ENCODE measurements around the gene FAM163B. TPM values are rescaled to one million over a fixed set of nuclear protein-coding genes. Genes with fewer than 3 reads are reported as not detected.

Gene FAM163B
- polyA plus RNA-seq, 6 donors from 2014 or later = not detected

DNA sequence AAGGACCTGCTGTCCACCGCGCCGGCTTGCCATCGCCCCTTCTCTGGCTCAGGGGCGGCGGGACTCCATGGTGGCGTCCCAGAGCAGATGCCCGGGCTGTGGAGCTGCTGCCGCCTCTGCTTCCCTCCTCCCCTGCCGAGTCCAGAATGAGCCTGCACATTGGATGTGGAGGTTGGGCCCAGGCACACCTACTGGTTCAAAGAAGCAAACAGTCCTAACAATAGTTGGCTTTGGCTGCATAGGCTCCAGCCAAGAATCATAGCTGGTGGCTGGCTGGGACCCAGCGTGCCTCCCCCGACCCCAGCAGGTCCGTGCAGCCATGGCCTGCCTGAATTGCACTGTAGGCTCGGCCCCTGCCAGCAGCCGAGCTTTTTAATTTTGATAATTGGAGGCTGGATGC lies 48.9 kb downstream of the FAM163B start:
- Mint-ChIP-seq H3K4me1 (peaks cover 14 to 27% (median 25%) of the 10 kb centered on the region in 3 donors), H3K36me3 (no peaks in the 10 kb centered on the region), H3K27me3 (peaks cover 18 to 37% (median 20%) of the 10 kb centered on the region in 3 donors), H3K9me3 (no peaks in the 10 kb centered on the region), H3K4me3 (no peak overlapping the region), H3K27ac (no peak overlapping the region)
- DNase-seq (no peak), ATAC-seq (ENCODE audit: low read depth in 2 of 2) (no peak)

DNA sequence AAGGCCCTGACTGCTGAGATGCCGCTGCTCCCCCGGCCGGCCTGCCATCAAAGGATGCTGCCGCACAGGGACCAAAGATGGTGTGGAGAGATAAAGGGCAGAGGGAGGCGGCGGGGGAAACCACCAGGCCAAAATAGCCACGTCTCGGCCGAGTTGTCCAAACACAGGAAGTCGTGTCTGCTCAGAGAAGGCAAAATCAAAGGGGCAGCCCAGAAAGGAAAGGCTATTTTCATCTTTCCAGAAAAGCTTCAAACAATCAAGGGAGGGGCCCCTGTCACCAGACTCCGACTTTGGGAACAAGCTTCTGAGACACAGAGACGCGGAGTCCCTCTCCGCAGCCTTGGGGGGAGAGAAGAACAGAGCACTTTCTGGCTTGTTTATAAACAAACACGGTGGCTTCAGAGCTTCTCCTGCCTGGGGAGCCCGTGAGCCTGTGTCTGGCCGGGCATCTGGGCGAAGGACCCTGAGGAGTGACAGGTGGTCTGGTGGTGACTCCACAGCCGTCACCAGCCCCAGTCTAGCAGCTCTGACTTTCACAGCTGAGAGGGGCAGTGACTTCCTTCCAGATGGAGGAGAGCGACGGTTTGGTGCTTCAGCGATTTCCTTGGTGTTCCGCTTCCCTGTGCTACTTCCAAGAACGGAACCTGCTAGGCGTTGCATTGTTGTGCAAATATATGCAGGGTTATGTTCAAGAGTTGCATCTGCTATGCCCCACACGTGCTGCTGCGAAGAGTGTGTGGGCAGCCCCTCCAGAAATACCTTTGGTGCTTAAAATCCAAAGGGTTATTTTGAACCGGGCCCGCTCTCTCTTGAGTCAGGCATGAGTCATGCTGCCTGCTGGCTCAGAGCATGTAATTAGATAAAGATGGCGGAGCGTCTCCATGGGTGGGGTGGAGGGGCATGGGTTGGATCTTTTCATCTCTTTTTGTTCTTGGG lies 50.7 kb downstream of the FAM163B start:
- Mint-ChIP-seq H3K36me3 (no peaks in the 10 kb centered on the region), H3K4me3 (peak overlapping the region in 7 of 8 donors; percentile 33 to 84 (median 54))
- DNase-seq = no peak

DNA sequence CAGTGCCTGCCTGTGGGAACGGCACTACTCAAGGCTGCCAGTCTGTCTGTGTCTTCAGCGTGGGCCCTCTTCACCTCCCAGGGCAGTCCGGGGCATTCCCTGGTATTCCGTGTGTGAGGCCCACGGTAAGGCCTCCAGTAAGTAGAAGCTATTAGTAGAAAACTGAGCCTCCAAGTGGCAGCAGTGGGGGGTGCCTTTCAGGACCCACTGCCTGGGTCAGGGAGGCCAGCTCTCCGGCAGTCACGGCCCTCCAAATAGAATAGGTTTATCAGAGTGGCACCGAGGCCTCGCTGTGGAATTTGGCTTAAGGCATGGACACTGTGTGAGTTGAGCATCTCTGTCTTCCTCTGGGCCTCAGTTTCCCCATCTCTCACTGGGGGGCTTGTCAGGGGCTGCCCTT lies 51.6 kb downstream of the FAM163B start:
- H3K36me3 Mint-ChIP-seq = no peaks in the 10 kb centered on the region
- ATAC-seq (ENCODE audit: low read depth in 2 of 2) (no peak), DNase-seq (no peak)
- H3K4me1 Mint-ChIP-seq = peaks cover 10 to 27% (median 18%) of the 10 kb centered on the region in 3 donors
- H3K9me3 Mint-ChIP-seq = no peaks in the 10 kb centered on the region
- peak overlapping the region in 1 of 8 donors; percentile 19 for H3K4me3 Mint-ChIP-seq
- peaks cover 18 to 37% (median 20%) of the 10 kb centered on the region in 3 donors for H3K27me3 Mint-ChIP-seq
- peak overlapping the region in 1 of 6 donors; percentile 28 for H3K27ac Mint-ChIP-seq

More for the DNA sequence above, 50.7 kb downstream of the FAM163B start:
- ATAC-seq (ENCODE audit: low read depth in 2 of 2) = peak; percentile 41 to 52
- Mint-ChIP-seq H3K27ac (peak overlapping the region in 3 of 6 donors; percentile 28 to 69 (median 38)), H3K27me3 (peaks cover 18 to 37% (median 20%) of the 10 kb centered on the region in 3 donors), H3K4me1 (peaks cover 13 to 27% (median 23%) of the 10 kb centered on the region in 3 donors), H3K9me3 (no peaks in the 10 kb centered on the region)

DNA sequence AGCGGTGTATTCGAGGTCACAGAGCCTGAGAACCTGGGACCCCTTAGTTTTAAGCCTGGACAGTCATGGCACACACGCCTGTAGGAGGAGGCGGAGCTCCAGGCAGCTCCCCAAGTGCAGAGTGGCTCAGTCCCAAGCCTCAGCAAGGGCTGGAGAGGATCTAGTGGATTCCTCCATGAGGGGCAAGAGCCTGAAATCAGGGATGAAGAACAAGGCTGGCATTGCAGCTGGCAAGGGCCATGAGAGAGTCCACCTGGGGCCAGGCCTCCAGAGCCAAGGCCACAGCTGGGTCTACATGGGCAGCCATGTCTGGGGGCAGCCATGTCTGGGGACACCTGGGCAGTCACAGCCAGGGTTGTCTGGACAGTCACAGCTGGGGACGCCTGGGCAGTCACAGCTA lies 52.8 kb downstream of the FAM163B start:
- H3K36me3 Mint-ChIP-seq = no peaks in the 10 kb centered on the region
- ATAC-seq (ENCODE audit: low read depth in 2 of 2) = no peak

DNA sequence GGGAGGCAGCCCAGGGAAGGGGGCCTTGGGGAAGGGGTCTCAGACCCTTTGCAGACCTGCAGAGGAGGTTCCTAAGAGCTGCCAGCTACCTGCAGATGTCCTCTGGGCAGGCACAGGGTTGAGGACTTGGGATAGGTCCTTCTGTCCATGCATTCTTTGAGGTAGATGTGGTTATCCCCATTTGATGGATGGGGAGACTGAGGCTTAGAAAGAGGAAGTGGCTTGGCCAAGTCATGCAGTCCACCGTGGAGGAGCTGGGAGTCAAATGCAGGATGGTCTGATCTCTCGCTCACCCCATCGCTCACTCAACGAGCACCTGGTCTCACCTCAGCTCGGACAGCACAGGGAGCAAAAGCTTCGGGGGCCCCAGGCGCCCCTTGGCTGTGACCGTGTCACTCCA lies 54.5 kb downstream of the FAM163B start:
- no peak for ATAC-seq (ENCODE audit: low read depth in 2 of 2)
- H3K9me3 Mint-ChIP-seq = no peaks in the 10 kb centered on the region
- H3K36me3 Mint-ChIP-seq = no peaks in the 10 kb centered on the region

More for the DNA sequence above, 52.8 kb downstream of the FAM163B start:
- no peak overlapping the region for H3K27ac Mint-ChIP-seq
- no peak overlapping the region for H3K4me3 Mint-ChIP-seq
- peaks cover 10 to 27% (median 18%) of the 10 kb centered on the region in 3 donors for H3K4me1 Mint-ChIP-seq
- no peaks in the 10 kb centered on the region for H3K9me3 Mint-ChIP-seq
- H3K27me3 Mint-ChIP-seq = peaks cover 18 to 33% (median 20%) of the 10 kb centered on the region in 3 donors
- DNase-seq = no peak

DNA sequence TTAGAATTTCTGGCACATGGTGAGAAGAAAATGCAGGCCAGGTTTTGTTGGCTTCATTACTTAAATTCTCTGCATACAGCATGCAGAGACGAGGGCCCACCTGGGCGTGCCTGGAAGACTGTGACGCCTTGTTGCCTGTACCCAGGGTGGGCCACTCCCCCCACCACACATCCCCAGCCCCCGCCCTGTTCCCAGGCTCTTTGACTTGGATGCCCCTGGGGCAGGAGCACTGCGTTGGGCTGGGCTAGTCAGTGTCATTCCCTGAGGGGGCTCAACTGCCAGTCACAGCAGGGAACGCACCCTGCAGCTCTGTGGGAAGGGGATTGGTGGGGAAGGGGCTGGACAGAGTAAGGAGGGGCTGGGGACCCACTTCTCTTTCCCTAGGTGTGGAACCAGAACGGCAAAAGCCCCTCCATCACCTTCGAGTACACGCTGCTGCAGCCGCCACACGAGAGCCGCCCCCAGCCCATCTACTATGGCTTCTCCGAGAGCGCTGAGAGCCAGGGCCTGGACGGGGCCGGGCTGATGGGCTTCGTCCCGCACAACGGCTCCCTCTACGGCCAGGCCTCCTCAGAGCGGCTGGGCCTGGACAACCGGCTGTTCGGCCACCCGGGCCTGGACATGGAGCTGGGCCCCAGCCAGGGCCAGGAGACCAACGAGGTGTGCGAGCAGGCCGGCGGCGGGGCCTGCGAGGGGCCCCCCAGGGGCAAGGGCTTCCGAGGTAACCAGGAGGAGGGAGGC lies 55.0 kb downstream of the FAM163B start:
- H3K9me3 Mint-ChIP-seq = no peaks in the 10 kb centered on the region
- peaks cover 10 to 27% (median 20%) of the 10 kb centered on the region in 3 donors for H3K4me1 Mint-ChIP-seq
- no peaks in the 10 kb centered on the region for H3K36me3 Mint-ChIP-seq
- ATAC-seq (ENCODE audit: low read depth in 2 of 2) = no peak
- H3K27ac Mint-ChIP-seq = no peak overlapping the region
- H3K27me3 Mint-ChIP-seq = peaks cover 12 to 34% (median 16%) of the 10 kb centered on the region in 3 donors
- DNase-seq = no peak
- no peak overlapping the region for H3K4me3 Mint-ChIP-seq

More for the DNA sequence above, 54.5 kb downstream of the FAM163B start:
- DNase-seq = no peak
- no peak overlapping the region for H3K27ac Mint-ChIP-seq
- H3K4me3 Mint-ChIP-seq = no peak overlapping the region
- H3K27me3 Mint-ChIP-seq = peaks cover 15 to 36% (median 17%) of the 10 kb centered on the region in 3 donors
- peaks cover 10 to 27% (median 19%) of the 10 kb centered on the region in 3 donors for H3K4me1 Mint-ChIP-seq

DNA sequence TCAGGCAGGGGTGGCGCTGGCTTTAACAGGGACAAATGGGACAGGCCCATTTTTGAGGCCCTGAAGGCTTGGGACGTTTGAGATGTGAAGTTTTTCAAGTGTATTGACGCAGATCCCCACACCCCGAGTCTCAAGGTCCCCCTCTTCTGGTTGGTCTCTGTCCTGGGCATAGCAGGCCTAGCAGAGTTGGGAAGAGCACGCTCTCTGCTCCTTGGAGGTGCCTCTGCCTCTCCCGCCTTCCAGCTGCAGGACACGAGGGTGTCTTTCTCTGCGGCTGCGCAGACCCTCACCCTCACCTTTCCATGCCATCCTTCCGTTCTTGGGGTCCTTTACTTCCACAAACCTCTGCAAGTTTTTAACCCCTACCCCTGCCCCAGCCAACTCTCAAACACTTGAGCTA lies 56.1 kb downstream of the FAM163B start:
- no peaks in the 10 kb centered on the region for H3K9me3 Mint-ChIP-seq
- ATAC-seq (ENCODE audit: low read depth in 2 of 2) = no peak
- H3K4me1 Mint-ChIP-seq = peaks cover 3 to 19% (median 13%) of the 10 kb centered on the region in 3 donors
- no peak for DNase-seq
- H3K4me3 Mint-ChIP-seq = no peak overlapping the region
- H3K27ac Mint-ChIP-seq = no peak overlapping the region
- no peaks in the 10 kb centered on the region for H3K36me3 Mint-ChIP-seq
- H3K27me3 Mint-ChIP-seq = peaks cover 6 to 30% (median 7%) of the 10 kb centered on the region in 3 donors

DNA sequence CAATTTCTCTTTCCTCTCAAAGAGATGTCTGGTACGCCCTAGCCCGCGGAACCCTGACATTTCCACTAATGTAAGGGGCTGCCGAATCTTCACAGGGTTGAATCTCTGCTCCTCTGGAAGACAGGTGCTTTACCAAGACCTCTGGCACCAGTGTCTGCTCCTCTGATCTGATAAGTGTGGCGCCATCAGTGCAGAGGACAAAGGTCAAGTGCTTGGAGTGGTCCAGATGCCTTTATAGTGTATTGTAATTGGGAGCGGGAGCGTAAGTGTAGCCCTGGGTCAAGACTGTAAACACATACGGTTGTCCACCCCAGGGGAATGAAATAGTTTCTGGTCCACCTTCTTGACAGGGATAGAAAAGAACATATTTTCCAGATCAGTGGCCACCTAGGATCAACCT lies 57.0 kb downstream of the FAM163B start:
- peak overlapping the region in 1 of 6 donors; percentile 76 for H3K27ac Mint-ChIP-seq

DNA sequence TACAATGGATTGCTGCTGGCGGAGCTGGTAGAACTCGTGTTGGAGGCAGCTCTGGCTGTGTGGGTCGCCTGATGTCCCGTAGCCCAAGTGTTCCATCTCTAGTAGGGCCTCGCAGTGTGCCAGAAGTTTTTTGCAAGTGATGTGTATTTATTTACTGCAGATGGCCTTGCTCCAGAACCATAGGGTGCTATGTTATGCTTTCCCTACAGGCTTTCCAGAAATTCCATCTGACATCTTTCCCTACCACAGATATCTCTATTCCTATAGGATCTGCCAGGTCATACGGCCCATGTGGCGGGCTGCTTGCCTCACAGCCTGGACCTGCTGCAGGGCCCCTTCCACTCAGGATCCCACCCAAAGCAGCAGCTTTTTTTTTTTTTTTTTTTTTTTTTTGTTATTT lies 57.7 kb downstream of the FAM163B start:
- DNase-seq (no peak), ATAC-seq (ENCODE audit: low read depth in 2 of 2) (no peak)
- Mint-ChIP-seq H3K27me3 (peaks cover 4 to 32% (median 9%) of the 10 kb centered on the region in 3 donors), H3K36me3 (no peaks in the 10 kb centered on the region), H3K27ac (no peak overlapping the region), H3K4me3 (no peak overlapping the region), H3K4me1 (peaks cover 4 to 5% (median 5%) of the 10 kb centered on the region in 3 donors), H3K9me3 (no peaks in the 10 kb centered on the region)

More for the DNA sequence above, 57.0 kb downstream of the FAM163B start:
- Mint-ChIP-seq H3K4me3 (no peak overlapping the region), H3K9me3 (no peaks in the 10 kb centered on the region), H3K36me3 (no peaks in the 10 kb centered on the region), H3K4me1 (peaks cover 3 to 10% (median 5%) of the 10 kb centered on the region in 3 donors), H3K27me3 (peaks cover 4 to 30% (median 5%) of the 10 kb centered on the region in 3 donors)
- ATAC-seq (ENCODE audit: low read depth in 2 of 2) = no peak
- DNase-seq = no peak

DNA sequence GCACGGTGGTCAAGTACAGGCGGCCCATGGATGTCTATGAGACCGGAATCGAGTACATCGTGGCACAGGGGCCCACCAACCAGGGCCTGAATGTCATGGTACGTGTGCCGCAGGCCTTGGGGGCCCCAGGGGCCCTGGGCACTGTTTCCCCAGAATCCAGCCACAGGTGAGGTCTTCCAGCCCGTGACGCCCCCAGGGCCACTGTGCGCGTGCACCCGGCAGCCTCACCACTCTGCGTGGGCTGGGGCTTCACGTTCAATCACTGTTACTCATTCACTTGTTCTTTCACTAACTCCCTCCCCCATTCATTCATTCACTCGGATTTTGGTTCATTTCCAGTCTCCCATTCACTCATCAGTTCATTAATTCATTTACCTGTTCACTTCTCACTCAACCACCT lies 62.1 kb downstream of the FAM163B start:
- H3K4me1 Mint-ChIP-seq = peaks cover 0 to 5% (median 4%) of the 10 kb centered on the region in 3 donors
- ATAC-seq (ENCODE audit: low read depth in 2 of 2) (no peak), DNase-seq (no peak)
- H3K27ac Mint-ChIP-seq = no peak overlapping the region
- H3K4me3 Mint-ChIP-seq = no peak overlapping the region
- H3K27me3 Mint-ChIP-seq = peaks cover 0 to 29% (median 9%) of the 10 kb centered on the region in 3 donors
- H3K9me3 Mint-ChIP-seq = no peaks in the 10 kb centered on the region
- H3K36me3 Mint-ChIP-seq = no peaks in the 10 kb centered on the region

DNA sequence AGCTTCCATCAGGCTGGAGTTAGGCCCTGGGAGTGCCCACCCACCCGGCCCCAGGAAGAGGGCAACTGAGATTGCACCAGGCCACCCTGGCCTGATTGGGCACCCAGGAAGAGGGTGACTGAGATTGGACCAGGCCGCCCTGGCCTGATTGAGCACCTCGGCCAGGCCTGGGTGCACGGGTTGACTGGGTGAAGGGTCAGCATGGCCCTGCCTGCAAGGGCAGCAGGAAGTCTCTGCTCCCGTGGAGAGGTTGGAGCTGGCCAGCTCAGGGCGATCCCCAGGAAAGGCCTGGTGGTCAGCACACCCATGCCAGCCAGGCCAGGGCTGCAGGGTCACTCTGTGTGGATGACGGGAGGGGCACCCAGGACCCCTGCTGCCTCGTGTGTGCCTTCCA lies 62.9 kb downstream of the FAM163B start:
- ATAC-seq (ENCODE audit: low read depth in 2 of 2) (no peak), DNase-seq (no peak)
- H3K27ac Mint-ChIP-seq = no peak overlapping the region
- peaks cover 0 to 29% (median 9%) of the 10 kb centered on the region in 3 donors for H3K27me3 Mint-ChIP-seq
- H3K4me1 Mint-ChIP-seq = peaks cover 0 to 5% (median 4%) of the 10 kb centered on the region in 3 donors
- no peak overlapping the region for H3K4me3 Mint-ChIP-seq
- no peaks in the 10 kb centered on the region for H3K36me3 Mint-ChIP-seq
- no peaks in the 10 kb centered on the region for H3K9me3 Mint-ChIP-seq

DNA sequence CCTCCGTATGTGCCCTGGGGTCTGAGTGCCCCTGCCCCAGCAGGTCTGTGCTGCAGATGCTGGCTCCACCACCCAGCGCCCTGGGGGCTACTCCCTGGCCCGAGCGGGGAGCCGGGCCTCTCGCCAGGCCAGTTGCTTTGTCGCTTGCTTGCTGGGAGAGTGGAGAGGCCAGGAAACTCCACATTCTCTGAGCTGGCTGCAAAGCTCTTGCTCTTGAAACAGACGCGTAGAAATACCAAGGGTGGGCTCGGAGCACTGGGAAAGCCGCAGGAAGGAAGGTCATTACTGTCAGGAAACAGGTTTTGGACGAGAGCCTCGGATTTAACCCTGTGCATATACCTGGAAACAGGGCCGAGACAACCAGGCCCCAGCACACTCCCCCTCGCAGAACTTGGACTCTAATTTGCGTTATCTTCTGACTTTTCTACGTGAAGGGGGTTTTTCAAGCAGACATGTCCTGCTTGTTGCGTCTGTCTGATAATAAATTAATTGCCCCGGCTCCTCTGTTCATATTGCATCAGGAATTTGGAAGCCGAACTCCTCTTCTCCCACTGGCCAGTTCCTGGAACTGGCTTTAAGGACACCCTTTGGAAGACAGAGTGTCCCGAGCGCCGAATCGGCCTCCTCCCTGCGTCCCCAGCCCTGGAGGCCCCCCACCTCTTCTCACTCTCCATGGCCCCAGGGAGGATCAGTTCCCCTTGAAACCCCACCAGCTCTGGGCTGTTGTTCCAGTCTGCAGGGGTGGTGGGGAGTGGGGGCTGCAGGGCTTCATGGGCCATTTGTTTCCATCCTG lies 63.5 kb downstream of the FAM163B start:
- Mint-ChIP-seq H3K27ac (no peak overlapping the region), H3K9me3 (no peaks in the 10 kb centered on the region), H3K27me3 (peaks cover 0 to 32% (median 10%) of the 10 kb centered on the region in 3 donors), H3K4me3 (peak overlapping the region in 1 of 8 donors; percentile 29), H3K4me1 (peaks cover 2 to 8% (median 6%) of the 10 kb centered on the region in 3 donors), H3K36me3 (no peaks in the 10 kb centered on the region)
- no peak for ATAC-seq (ENCODE audit: low read depth in 2 of 2)
- no peak for DNase-seq
